ENCODE measurements around the gene SRGAP1.
"Not testable (repeated sequence)": the region's sequence is repeated elsewhere in the genome, so short reads cannot be mapped to it uniquely, and the experiment has no call there.

DNA sequence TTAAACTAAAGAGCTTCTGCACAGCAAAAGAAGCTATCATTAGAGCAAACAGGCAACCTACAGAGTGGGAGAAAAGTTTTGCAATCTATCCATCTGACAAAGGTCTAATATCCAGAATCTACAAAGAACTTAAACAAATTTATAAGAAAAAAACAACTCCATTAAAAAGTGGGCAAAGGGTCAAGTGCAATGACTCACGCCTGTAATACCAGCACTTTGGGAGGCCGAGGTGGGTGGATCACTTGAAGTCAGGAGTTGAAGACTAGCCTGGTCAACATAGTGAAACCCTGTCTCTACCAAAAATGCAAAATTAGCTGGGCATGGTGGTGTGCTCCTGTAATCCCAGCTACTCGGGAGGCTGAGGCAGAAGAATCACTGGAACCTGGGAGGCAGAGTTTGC is 322.1 kb downstream of the SRGAP1 start:
- TF ChIP-seq, protein P1, sequence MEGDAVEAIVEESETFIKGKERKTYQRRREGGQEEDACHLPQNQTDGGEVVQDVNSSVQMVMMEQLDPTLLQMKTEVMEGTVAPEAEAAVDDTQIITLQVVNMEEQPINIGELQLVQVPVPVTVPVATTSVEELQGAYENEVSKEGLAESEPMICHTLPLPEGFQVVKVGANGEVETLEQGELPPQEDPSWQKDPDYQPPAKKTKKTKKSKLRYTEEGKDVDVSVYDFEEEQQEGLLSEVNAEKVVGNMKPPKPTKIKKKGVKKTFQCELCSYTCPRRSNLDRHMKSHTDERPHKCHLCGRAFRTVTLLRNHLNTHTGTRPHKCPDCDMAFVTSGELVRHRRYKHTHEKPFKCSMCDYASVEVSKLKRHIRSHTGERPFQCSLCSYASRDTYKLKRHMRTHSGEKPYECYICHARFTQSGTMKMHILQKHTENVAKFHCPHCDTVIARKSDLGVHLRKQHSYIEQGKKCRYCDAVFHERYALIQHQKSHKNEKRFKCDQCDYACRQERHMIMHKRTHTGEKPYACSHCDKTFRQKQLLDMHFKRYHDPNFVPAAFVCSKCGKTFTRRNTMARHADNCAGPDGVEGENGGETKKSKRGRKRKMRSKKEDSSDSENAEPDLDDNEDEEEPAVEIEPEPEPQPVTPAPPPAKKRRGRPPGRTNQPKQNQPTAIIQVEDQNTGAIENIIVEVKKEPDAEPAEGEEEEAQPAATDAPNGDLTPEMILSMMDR (IDR thresholded peaks at IDR 0.05; ENCODE audit: insufficient read depth, low read length) = not testable (repeated sequence)
- TF ChIP-seq, protein P2, sequence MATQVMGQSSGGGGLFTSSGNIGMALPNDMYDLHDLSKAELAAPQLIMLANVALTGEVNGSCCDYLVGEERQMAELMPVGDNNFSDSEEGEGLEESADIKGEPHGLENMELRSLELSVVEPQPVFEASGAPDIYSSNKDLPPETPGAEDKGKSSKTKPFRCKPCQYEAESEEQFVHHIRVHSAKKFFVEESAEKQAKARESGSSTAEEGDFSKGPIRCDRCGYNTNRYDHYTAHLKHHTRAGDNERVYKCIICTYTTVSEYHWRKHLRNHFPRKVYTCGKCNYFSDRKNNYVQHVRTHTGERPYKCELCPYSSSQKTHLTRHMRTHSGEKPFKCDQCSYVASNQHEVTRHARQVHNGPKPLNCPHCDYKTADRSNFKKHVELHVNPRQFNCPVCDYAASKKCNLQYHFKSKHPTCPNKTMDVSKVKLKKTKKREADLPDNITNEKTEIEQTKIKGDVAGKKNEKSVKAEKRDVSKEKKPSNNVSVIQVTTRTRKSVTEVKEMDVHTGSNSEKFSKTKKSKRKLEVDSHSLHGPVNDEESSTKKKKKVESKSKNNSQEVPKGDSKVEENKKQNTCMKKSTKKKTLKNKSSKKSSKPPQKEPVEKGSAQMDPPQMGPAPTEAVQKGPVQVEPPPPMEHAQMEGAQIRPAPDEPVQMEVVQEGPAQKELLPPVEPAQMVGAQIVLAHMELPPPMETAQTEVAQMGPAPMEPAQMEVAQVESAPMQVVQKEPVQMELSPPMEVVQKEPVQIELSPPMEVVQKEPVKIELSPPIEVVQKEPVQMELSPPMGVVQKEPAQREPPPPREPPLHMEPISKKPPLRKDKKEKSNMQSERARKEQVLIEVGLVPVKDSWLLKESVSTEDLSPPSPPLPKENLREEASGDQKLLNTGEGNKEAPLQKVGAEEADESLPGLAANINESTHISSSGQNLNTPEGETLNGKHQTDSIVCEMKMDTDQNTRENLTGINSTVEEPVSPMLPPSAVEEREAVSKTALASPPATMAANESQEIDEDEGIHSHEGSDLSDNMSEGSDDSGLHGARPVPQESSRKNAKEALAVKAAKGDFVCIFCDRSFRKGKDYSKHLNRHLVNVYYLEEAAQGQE (IDR thresholded peaks at IDR 0.05; ENCODE audit: insufficient replicate concordance, low read depth) = not testable (repeated sequence)
- TF ChIP-seq POLR2AphosphoS5 (IDR thresholded peaks at IDR 0.05; ENCODE audit: low read depth); SPI1 (IDR thresholded peaks at IDR 0.05; ENCODE audit: borderline replicate concordance, low read depth); GABPA (IDR thresholded peaks at IDR 0.05; ENCODE audit: low read depth): not testable (repeated sequence)

Measured in HL-60 (cell line).